ENCODE results near the gene PJA1.

- TF ChIP-seq CTCF (IDR thresholded peaks at IDR 0.05; ENCODE audit: low read length) (no peak), EZH2 (IDR thresholded peaks at IDR 0.05; ENCODE audit: borderline replicate concordance, low read length) (no peak)
Observed at GRCh38 chrX:69197690-69198089, 32.4 kb upstream of the PJA1 start.

All from OCI-LY1 (cell line).